ENCODE measurements around the gene RBL1. TPM values are rescaled to one million over a fixed set of nuclear protein-coding genes. Genes with fewer than 3 reads are reported as not detected.
"Not testable (repeated sequence)": the region's sequence is repeated elsewhere in the genome, so short reads cannot be mapped to it uniquely, and the experiment has no call there.

RBL1 gene
- total RNA-seq, 2 experiments from 2014 or later: 48.9 to 53.9 TPM

DNA sequence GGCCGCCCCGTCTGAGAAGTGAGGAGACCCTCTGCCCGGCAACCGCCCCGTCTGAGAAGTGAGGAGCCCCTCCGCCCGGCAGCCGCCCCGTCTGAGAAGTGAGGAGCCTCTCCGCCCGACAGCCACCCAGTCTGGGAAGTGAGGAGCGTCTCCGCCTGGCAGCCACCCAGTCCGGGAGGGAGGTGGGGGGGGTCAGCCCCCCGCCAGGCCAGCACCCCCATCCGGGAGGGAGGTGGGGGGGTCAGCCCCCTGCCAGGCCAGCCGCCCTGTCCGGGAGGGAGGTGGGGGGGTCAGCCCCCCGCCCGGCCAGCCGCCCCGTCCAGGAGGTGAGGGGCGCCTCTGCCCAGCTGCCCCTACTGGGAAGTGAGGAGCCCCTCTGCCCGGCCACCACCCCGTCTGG, 26.2 kb downstream of the RBL1 start:
- H3K27ac Mint-ChIP-seq, H3K4me3 Mint-ChIP-seq, DNase-seq, H3K9me3 Mint-ChIP-seq, H3K27me3 Mint-ChIP-seq, CTCF ChIA-PET, POLR2A ChIA-PET: not testable (repeated sequence)
- H3K4me1 Mint-ChIP-seq: peaks cover 39% of the 10 kb centered on the region
- H3K36me3 Mint-ChIP-seq (ENCODE audit: low read depth): peaks cover 58% of the 10 kb centered on the region

DNA sequence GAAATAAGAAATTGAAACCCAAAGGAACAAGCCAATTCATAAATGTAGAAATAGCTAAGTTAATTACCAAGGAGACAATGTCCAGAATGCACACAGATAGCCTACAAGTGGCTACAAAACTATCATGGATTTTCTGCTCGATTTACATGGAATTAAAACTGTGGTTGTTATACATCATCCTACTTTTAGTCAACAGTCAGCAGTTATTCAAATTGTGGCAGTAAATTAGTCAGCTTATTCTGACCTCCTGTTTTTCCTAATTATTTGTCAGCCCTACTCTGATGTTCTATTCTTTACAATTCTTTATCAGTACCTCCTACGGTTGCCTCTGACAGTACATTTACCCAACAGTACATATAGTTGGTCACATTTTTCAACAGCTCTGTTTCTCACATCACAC, 29.6 kb downstream of the RBL1 start:
- H3K4me1 Mint-ChIP-seq: peaks cover 8% of the 10 kb centered on the region
- H3K27me3 Mint-ChIP-seq: no peaks in the 10 kb centered on the region
- H3K36me3 Mint-ChIP-seq (ENCODE audit: low read depth): peaks cover 49% of the 10 kb centered on the region
- DNase-seq: no peak
- POLR2A ChIA-PET: no interaction called here
- no peak overlapping the region for H3K27ac Mint-ChIP-seq
- CTCF ChIA-PET: interaction anchor here (0.8 kb wide), 1 partner anchor 39 kb away, joined by 5 read pairs; no protein-coding TSS in a partner anchor
- no peaks in the 10 kb centered on the region for H3K9me3 Mint-ChIP-seq
- no peak overlapping the region for H3K4me3 Mint-ChIP-seq

DNA sequence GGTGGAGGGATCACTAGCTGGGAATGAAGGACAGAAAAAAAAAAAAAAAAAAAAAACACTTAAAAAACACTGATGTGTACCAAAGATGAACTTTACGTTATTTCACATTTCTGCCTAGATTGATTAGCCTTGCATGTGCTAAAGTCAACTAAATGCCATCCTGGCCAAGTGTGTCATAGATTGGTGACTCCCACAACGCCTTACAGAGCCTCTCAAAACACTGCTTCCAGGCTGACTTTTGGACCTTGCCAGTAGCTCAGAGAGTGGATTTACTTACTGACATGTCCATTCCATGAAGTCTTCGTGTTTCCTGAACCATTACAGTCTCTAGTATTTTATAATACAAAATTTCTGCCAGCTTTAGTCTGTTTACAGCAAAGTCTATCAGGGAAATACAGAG, 40.5 kb downstream of the RBL1 start:
- peaks cover 8% of the 10 kb centered on the region for H3K4me1 Mint-ChIP-seq
- H3K27ac Mint-ChIP-seq: no peak overlapping the region
- H3K36me3 Mint-ChIP-seq (ENCODE audit: low read depth): peaks cover 72% of the 10 kb centered on the region
- no peak for DNase-seq
- H3K4me3 Mint-ChIP-seq: no peak overlapping the region
- H3K27me3 Mint-ChIP-seq: no peaks in the 10 kb centered on the region
- H3K9me3 Mint-ChIP-seq: no peaks in the 10 kb centered on the region
- POLR2A ChIA-PET: no interaction called here
- CTCF ChIA-PET: no interaction called here

DNA sequence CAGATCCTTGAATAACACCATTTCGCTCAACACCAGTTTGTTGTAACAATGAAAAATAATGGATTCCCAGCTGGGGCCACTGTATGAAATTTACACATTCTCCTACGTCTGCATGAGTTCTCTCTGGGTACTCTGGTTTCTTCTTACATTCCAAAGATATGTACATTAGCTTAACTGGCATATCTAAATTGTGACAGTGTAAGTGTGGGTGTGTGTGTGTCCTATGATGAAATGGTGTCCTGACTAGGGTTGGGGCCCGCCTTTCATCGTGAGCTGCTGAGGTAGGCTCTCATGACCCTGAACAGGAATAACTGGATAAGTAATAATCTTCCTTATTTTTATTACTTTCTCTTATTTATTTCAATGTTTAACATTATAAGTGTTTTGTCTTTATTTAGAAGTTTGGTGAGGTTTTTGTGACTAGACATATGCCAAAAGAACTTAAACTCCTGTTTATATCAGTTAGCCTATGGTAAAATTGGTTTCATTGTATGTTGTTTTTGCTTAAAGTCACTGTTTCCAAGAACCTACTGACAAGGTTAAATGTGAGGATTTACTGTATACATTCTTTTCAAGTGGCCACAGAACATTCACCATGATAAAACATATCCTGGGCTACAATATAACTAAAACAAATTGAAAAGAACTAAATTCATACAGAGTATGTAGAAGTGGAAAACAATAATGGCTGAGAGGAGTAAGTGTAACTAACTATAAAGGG, 42.4 kb downstream of the RBL1 start:
- no peak overlapping the region for H3K27ac Mint-ChIP-seq
- H3K27me3 Mint-ChIP-seq: no peaks in the 10 kb centered on the region
- no peak overlapping the region for H3K4me3 Mint-ChIP-seq
- H3K4me1 Mint-ChIP-seq: peaks cover 15% of the 10 kb centered on the region
- H3K36me3 Mint-ChIP-seq (ENCODE audit: low read depth): peaks cover 75% of the 10 kb centered on the region
- CTCF ChIA-PET: interaction anchor here (1.1 kb wide), 1 partner anchor 10 kb away, joined by 5 read pairs; no protein-coding TSS in a partner anchor
- DNase-seq: no peak
- POLR2A ChIA-PET: no interaction called here
- no peaks in the 10 kb centered on the region for H3K9me3 Mint-ChIP-seq

DNA sequence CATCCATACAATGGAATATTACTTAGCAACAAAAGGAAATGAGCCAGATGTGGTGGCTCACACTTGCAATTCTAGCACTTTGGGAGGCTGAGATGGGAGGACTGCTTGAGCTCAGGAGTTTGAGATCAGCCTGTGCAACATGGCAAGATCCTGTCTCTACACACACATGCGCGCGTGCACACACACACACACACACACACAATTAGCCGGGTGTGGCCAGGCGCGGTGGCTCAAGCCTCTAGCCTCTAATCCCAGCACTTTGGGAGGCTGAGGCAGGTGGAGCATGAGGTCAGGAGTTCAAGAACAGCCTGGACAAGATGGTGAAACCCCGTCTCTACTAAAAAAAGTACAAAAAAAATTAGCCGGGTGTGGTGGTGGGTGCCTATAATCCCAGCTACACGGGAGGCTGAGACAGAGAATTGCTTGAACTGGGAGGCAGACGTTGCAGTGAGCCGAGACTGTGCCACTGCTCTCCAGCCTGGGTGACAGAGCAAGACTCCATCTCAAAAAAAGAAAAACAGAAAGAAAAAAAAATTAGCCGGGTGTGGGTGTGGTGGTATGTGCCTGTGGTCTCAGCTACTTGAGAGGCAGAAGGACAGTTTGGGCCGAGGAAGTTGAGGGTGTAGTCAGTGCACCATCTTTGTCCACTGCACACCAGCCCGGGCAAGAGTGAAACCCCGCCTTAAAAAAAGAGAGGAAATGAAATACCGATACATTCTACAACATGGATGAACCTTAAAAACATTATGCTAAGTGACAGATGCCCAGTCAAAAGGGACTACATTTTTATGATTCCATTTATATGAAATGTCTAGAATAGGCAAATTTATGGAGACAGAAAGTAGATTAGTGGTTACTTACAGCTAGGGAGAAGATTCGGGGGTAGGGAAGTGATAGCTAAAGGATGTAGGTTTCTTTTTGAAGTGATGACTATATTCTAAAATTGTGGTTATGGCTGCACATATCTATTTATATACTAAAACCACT, 52.5 kb downstream of the RBL1 start:
- CTCF ChIA-PET: interaction anchor here (0.6 to 2.3 kb wide), 9 partner anchors 10 to 1343 kb away, joined by 3 to 9 read pairs (median 3); no protein-coding TSS in a partner anchor
- Mint-ChIP-seq H3K9me3 (peaks cover 6% of the 10 kb centered on the region), H3K4me3 (peak overlapping the region; percentile 70), H3K4me1 (peaks cover 45% of the 10 kb centered on the region), H3K27ac (peak overlapping the region; percentile 98), H3K27me3 (no peaks in the 10 kb centered on the region), H3K36me3 (ENCODE audit: low read depth) (peaks cover 76% of the 10 kb centered on the region)
- DNase-seq: peak; percentile 66
- POLR2A ChIA-PET: interaction anchor here (0.6 to 0.8 kb wide), 4 partner anchors 74 to 420 kb away, joined by 3 to 17 read pairs (median 6); no protein-coding TSS in a partner anchor

DNA sequence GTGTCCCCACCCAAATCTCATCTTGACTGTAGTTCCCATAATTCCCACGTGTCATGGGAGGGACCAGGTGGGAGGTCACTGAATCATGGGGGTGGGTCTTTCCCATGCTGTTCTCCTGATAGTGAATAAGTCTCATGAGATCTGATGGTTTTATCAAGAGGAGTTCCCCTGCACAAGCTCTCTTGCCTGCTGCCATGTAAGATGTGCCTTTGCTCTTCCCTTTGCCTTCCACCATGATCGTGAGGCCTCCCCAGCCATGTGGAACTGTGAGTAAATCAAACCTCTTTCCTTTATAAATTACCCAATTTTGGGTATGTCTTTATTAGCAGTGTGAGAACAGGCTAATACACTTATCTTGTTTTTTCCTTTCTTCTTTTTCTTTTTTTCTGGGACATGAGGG, 56.4 kb downstream of the RBL1 start:
- POLR2A ChIA-PET, H3K9me3 Mint-ChIP-seq, H3K4me3 Mint-ChIP-seq, H3K27ac Mint-ChIP-seq, DNase-seq, H3K27me3 Mint-ChIP-seq: not testable (repeated sequence)
- CTCF ChIA-PET: interaction anchor here (1.1 to 1.3 kb wide), 2 partner anchors 31 to 34 kb away, joined by 4 to 5 read pairs; no protein-coding TSS in a partner anchor
- Mint-ChIP-seq H3K4me1 (peaks cover 31% of the 10 kb centered on the region), H3K36me3 (ENCODE audit: low read depth) (peaks cover 69% of the 10 kb centered on the region)

DNA sequence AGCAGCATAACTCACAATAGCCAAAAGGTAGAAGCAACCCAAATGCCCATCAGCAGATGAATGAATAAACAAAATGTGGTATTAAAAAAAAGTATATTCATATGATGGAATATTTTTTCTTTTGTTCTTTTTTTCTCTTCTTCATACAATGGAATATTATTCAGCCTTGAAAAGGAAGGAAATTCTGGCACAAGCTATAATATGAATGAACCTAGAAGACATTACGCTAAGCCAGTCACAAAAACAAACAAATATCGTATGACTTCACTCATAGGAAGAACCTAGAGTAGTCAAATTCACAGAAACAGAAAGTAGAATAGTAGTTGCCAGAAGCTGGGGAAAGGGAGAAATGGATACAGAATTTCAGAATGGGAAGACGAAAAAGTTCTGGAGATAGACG, 63.7 kb downstream of the RBL1 start:
- peaks cover 66% of the 10 kb centered on the region for H3K36me3 Mint-ChIP-seq (ENCODE audit: low read depth)
- H3K9me3 Mint-ChIP-seq: no peaks in the 10 kb centered on the region
- no peak overlapping the region for H3K27ac Mint-ChIP-seq
- H3K4me3 Mint-ChIP-seq: no peak overlapping the region
- ChIA-PET CTCF (no interaction called here), POLR2A (no interaction called here)
- no peak for DNase-seq
- peaks cover 7% of the 10 kb centered on the region for H3K4me1 Mint-ChIP-seq
- H3K27me3 Mint-ChIP-seq: no peaks in the 10 kb centered on the region

DNA sequence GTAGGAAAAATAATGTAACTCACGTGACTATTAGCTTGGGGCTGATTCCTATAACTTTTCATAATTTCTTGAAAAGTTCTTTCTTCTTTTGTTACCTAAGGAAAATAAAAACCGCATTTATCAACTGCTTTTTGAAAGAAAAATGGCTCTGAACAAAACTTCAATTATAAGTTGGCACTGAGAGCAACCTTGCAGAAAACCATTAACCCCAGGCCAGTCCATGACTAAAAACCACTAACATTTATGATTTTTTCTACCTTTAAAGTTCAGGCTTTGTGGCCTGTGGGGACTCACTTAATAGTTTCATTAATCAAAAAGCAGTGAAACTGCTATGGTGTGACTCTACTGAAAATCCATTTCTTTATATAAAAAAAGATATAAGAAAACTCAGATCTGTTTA, 75.2 kb downstream of the RBL1 start:
- Mint-ChIP-seq H3K27ac (no peak overlapping the region), H3K27me3 (no peaks in the 10 kb centered on the region), H3K4me3 (no peak overlapping the region), H3K4me1 (peaks cover 36% of the 10 kb centered on the region), H3K9me3 (no peaks in the 10 kb centered on the region), H3K36me3 (ENCODE audit: low read depth) (peaks cover 64% of the 10 kb centered on the region)
- DNase-seq: no peak
- ChIA-PET POLR2A (no interaction called here), CTCF (interaction anchor here (0.6 kb wide), 1 partner anchor 168 kb away, joined by 3 read pairs; no protein-coding TSS in a partner anchor)

DNA sequence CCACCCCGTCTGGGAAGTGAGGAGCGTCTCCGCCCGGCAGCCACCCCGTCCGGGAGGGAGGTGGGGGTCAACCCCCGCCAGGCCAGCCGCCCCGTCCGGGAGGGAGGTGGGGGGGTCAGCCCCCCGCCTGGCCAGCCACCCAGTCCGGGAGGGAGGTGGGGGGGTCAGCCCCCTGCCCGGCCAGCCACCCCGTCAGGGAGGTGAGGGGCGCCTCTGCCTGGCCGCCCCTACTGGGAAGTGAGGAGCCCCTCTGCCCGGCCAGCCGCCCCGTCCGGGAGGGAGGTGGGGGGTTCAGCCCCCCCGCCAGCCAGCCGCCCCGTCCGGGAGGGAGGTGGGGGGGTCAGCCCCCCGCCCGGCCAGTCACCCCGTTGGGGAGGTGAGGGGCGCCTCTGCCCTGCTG, 83.2 kb downstream of the RBL1 start:
- H3K4me3 Mint-ChIP-seq, POLR2A ChIA-PET, H3K27ac Mint-ChIP-seq, H3K27me3 Mint-ChIP-seq, DNase-seq, CTCF ChIA-PET, H3K9me3 Mint-ChIP-seq: not testable (repeated sequence)
- peaks cover 61% of the 10 kb centered on the region for H3K4me1 Mint-ChIP-seq
- peaks cover 54% of the 10 kb centered on the region for H3K36me3 Mint-ChIP-seq (ENCODE audit: low read depth)

DNA sequence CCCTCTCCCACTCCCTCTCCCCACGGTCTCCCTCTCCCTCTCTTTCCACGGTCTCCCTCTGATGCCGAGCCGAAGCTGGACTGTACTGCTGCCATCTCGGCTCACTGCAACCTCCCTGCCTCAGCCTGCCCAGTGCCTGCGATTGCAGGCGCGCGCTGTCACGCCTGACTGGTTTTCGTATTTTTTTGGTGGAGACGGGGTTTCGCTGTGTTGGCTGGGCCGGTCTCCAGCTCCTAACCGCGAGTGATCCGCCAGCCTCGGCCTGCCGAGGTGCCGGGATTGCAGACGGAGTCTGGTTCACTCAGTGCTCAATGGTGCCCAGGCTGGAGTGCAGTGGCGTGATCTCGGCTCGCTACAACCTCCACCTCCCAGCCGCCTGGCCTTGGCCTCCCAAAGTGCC, 83.9 kb downstream of the RBL1 start:
- CTCF ChIA-PET, H3K27ac Mint-ChIP-seq, H3K4me3 Mint-ChIP-seq, H3K27me3 Mint-ChIP-seq, DNase-seq, POLR2A ChIA-PET, H3K9me3 Mint-ChIP-seq: not testable (repeated sequence)
- H3K36me3 Mint-ChIP-seq (ENCODE audit: low read depth): peaks cover 47% of the 10 kb centered on the region
- peaks cover 57% of the 10 kb centered on the region for H3K4me1 Mint-ChIP-seq

DNA sequence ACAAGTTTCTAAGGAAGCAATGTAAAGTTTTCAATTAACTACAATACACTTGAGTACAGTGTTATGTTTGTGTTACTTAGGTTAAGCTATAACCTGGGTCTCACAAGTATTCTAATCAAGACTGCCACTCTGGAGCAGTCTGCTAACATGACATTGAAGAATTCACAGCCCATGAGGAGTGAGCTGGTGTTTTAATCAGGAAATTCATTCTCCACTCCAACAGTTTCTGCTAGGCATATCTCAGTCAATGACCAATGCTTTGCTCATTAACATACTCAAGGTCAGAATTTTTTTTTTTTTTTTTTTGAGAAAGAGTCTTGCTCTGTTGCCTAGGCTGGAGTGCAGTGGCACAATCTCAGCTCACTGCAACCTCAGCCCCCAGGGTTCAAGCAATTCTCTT, 84.7 kb downstream of the RBL1 start:
- no peak for DNase-seq
- H3K9me3 Mint-ChIP-seq: no peaks in the 10 kb centered on the region
- CTCF ChIA-PET: interaction anchor here (1.1 kb wide), 1 partner anchor 37 kb away, joined by 3 read pairs; no protein-coding TSS in a partner anchor
- POLR2A ChIA-PET: no interaction called here
- H3K4me1 Mint-ChIP-seq: peaks cover 52% of the 10 kb centered on the region
- no peak overlapping the region for H3K4me3 Mint-ChIP-seq
- H3K27me3 Mint-ChIP-seq: no peaks in the 10 kb centered on the region
- H3K36me3 Mint-ChIP-seq (ENCODE audit: low read depth): peaks cover 44% of the 10 kb centered on the region
- H3K27ac Mint-ChIP-seq: peak overlapping the region; percentile 62

DNA sequence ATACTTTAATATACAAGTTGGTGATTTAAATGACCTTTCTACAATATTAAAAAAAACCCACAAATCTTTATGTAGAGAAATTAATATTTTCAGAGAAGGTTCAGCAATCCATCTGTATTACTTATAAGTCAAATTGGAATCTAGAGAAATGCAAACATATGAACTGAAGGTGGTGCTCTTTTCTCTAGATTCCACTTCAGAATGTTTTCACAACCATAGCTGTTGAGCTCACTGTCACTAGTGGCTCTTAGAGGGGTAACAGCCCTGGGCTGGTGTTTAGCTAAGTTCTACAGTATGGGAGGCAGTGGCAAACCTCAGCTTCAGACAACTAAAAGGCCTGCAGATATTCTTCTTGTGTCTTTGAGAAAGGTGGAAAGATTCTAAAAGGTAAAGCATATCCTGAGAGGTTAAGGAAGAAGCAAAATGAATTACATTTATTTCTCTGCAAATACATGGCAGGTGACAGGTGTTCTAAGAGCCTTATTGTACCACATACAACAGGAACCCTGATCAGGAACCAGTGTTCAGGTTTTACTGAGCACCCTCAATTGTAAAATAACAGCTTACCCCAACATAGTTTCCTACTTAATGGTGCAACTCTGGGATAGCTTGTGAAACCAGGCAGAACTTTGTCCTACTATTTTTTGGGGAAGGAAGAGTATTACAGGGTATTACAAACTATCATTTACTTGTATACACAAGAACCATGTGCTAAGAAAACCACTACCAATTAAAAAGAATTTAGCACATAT, 87.7 kb downstream of the RBL1 start:
- Mint-ChIP-seq H3K4me1 (peaks cover 42% of the 10 kb centered on the region), H3K36me3 (ENCODE audit: low read depth) (peaks cover 33% of the 10 kb centered on the region), H3K9me3 (no peaks in the 10 kb centered on the region), H3K27ac (peak overlapping the region; percentile 85), H3K27me3 (no peaks in the 10 kb centered on the region), H3K4me3 (no peak overlapping the region)
- ChIA-PET POLR2A (interaction anchor here (0.5 to 0.7 kb wide), 2 partner anchors 34 to 78 kb away, joined by 3 to 5 read pairs; no protein-coding TSS in a partner anchor), CTCF (interaction anchor here (0.7 to 1.9 kb wide), 16 partner anchors 9 to 281 kb away, joined by 3 to 9 read pairs (median 4); partner anchors contain the start of gene MANBAL)
- peak; percentile 51 for DNase-seq
